ENCODE results near the gene SMG6. TPM values are rescaled to one million over a fixed set of nuclear protein-coding genes. Genes with fewer than 3 reads are reported as not detected.

Gene SMG6
- total and polyA plus RNA-seq, 2 of the 8 experiments (the other 6 are each of a cell fraction or from before 2014, with no cell fraction given) = 18.5 to 25.2 TPM

DNA sequence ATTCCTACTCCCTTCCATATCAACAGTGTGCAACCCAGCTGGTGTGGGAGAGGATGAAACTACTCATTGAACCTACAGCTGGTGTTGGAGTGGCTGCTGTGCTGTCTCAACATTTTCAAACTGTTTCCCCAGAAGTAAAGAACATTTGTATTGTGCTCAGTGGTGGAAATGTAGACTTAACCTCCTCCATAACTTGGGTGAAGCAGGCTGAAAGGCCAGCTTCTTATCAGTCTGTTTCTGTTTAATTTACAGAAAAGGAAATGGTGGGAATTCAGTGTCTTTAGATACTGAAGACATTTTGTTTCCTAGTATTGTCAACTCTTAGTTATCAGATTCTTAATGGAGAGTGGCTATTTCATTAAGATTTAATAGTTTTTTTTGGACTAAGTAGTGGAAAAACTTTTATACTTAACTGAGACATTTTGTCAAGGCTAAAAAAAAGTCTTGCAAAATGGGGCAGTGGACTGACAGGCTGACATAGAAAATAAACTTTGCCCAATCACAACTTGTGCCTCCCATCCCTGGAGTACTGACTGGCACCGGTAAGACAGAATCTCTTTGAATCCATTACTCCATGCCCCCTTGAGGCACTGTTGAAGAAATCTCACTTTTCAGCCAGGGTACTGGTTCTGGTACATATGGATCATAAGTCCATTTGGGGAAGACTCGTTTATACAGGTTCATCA, 20.2 kb upstream of the SMG6 start:
- Histone ChIP-seq H2BK12ac (ENCODE audit: low read depth, low read length) (no peak overlapping the region), H3K23me2 (ENCODE audit: low read depth, low read length) (no peaks in the 10 kb centered on the region), H3K4ac (replicated peaks; ENCODE audit: insufficient read length, low read depth, low read length) (no peak overlapping the region), H3K9ac (replicated peaks in 1 of 4; ENCODE audit: extremely low read depth in 1 of 4, low read depth in 3 of 4, low read length in 3 of 4) (no peak overlapping the region), H3K27ac (ENCODE audit: low read depth, low read length) (no peak overlapping the region), H3K14ac (ENCODE audit: insufficient read length) (no peak overlapping the region), H3K23ac (ENCODE audit: insufficient read length) (no peak overlapping the region), H2AK5ac (ENCODE audit: low read depth, low read length) (no peak overlapping the region), H4K91ac (replicated peaks; ENCODE audit: insufficient read length, low read length) (no peak overlapping the region), H3K27me3 (replicated peaks in 1 of 4; ENCODE audit: control insufficient read depth in 3 of 4, extremely low read depth in 1 of 4, insufficient read depth in 3 of 4, low read length in 3 of 4) (no peaks in the 10 kb centered on the region), H2BK120ac (replicated peaks; ENCODE audit: low read depth, low read length) (no peak overlapping the region), H3K79me2 (ENCODE audit: control insufficient read depth in 1 of 2, insufficient read depth in 2 of 2, low read length in 2 of 2) (no peaks in the 10 kb centered on the region; a peak in 1 of 4 replicates), H4K8ac (ENCODE audit: extremely low read depth, insufficient read depth, low read length) (no peak overlapping the region), H3K9me3 (ENCODE audit: insufficient read depth in 2 of 2, low read depth in 1 of 2, low read length in 1 of 2) (no peaks in the 10 kb centered on the region), H3K36me3 (ENCODE audit: control insufficient read depth in 2 of 4, insufficient read depth in 4 of 4, low read length in 3 of 4) (peaks cover 24 to 66% (median 52%) of the 10 kb centered on the region in 4 experiments), H3K4me3 (ENCODE audit: extremely low read depth in 1 of 4, insufficient read depth in 2 of 4, low read depth in 3 of 4, low read length in 4 of 4) (no peak overlapping the region), H3K56ac (replicated peaks; ENCODE audit: insufficient read length, low read depth, low read length) (no peak overlapping the region), H3K4me2 (ENCODE audit: insufficient read depth in 1 of 2, low read depth in 2 of 2, low read length in 2 of 2) (no peak overlapping the region), H2BK5ac (ENCODE audit: low read depth, low read length) (no peak overlapping the region), H3K4me1 (replicated peaks in 1 of 4; ENCODE audit: control insufficient read depth in 3 of 4, insufficient read depth in 4 of 4, low read length in 3 of 4) (no peaks in the 10 kb centered on the region), H4K5ac (ENCODE audit: insufficient read length, low read depth, low read length) (no peak overlapping the region), H4K20me1 (replicated peaks in 1 of 2; ENCODE audit: control insufficient read depth in 1 of 2, insufficient read depth in 2 of 2, low read length in 2 of 2) (peaks cover 3 to 5% of the 10 kb centered on the region in 2 experiments), H2BK15ac (ENCODE audit: low read length) (no peak overlapping the region), H3K18ac (ENCODE audit: extremely low read depth, low read length) (no peak overlapping the region), H3K79me1 (ENCODE audit: low read depth, low read length) (no peaks in the 10 kb centered on the region), H2BK20ac (ENCODE audit: low read length) (no peak overlapping the region), H2AFZ (ENCODE audit: low read length) (no peak overlapping the region)
- DNase-seq (ENCODE audit: low read depth in 1 of 2, low spot score in 2 of 2) (no peak), FAIRE-seq (no peak)
- 78% methylated on average over 2 of the region's 2 CpGs; no CpG with 5 or more reads in 1 of the 2 experiments for WGBS, 2 experiments (ENCODE audit: extremely low coverage in 1 of 2, insufficient coverage in 1 of 2, insufficient read length in 1 of 2, insufficient replicate concordance in 2 of 2, low coverage in 1 of 2, low lambda C conversion rate in 2 of 2, missing lambda C conversion rate in 1 of 2)
- POLR2A ChIA-PET (ENCODE audit: partially characterized antibody) = interaction anchor here (0.7 to 12.1 kb wide), 3 partner anchors 8 to 18 kb away, joined by 3 to 230 read pairs (median 7); partner anchors contain the start of genes SGSM2 and TSR1
- CTCF ChIA-PET (ENCODE audit: partially characterized antibody) = interaction anchor here (1.8 to 1.9 kb wide), 2 partner anchors 30 to 46 kb away, joined by 5 to 7 read pairs; no protein-coding TSS in a partner anchor
- TF ChIP-seq, protein P1, sequence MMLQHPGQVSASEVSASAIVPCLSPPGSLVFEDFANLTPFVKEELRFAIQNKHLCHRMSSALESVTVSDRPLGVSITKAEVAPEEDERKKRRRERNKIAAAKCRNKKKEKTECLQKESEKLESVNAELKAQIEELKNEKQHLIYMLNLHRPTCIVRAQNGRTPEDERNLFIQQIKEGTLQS (IDR thresholded peaks at IDR 0.05; ENCODE audit: insufficient read depth, low read depth, low read length) = no peak
- TF ChIP-seq EGR1 (IDR thresholded peaks at IDR 0.05; ENCODE audit: borderline replicate concordance, low read depth, low read length) = no peak
- no peak for TF ChIP-seq CHD1 (IDR thresholded peaks at IDR 0.05; ENCODE audit: low read depth, low read length)
- no peak for TF ChIP-seq SIX5 (IDR thresholded peaks at IDR 0.05; ENCODE audit: low read depth, low read length)
- TF ChIP-seq POLR2A (IDR thresholded peaks at IDR 0.05; ENCODE audit: control extremely low read depth in 1 of 2, low read depth in 2 of 2, low read length in 2 of 2) = no peak
- TF ChIP-seq CEBPB (IDR thresholded peaks at IDR 0.05; ENCODE audit: low read depth, low read length) = no peak
- TF ChIP-seq CREB1 (IDR thresholded peaks at IDR 0.05) = no peak
- no peak for TF ChIP-seq CBX8 (IDR thresholded peaks at IDR 0.05; ENCODE audit: borderline replicate concordance, low read depth, low read length)
